ENCODE data around the gene RPRD1B.
A peak's percentile ranks its signal among the peaks of the same experiment; 100 is the strongest.

RPRD1B gene

GRCh38 chr20:38036366-38036765, 2.8 kb downstream of the RPRD1B start:
- no peak for DNase-seq (ENCODE audit: low read depth)

- no peak for DNase-seq (ENCODE audit: low read depth)
Measured at GRCh38 chr20:38040276-38040675, 6.7 kb downstream of the RPRD1B start.

GRCh38 chr20:38043512-38044300, 10.2 kb downstream of the RPRD1B start:
- no peak for DNase-seq (ENCODE audit: low read depth)

GRCh38 chr20:38044685-38045084, 11.1 kb downstream of the RPRD1B start:
- DNase-seq (ENCODE audit: low read depth) = no peak

- no peak for DNase-seq (ENCODE audit: low read depth)
Measured at GRCh38 chr20:38046572-38046971, 13.0 kb downstream of the RPRD1B start.

GRCh38 chr20:38049800-38050199, 16.3 kb downstream of the RPRD1B start:
- DNase-seq (ENCODE audit: low read depth) = no peak

GRCh38 chr20:38050686-38051085, 17.1 kb downstream of the RPRD1B start:
- no peak for DNase-seq (ENCODE audit: low read depth)

- no peak for DNase-seq (ENCODE audit: low read depth)
Measured at GRCh38 chr20:38052870-38053269, 19.3 kb downstream of the RPRD1B start.

GRCh38 chr20:38054647-38055046, 21.1 kb downstream of the RPRD1B start:
- no peak for DNase-seq (ENCODE audit: low read depth)

- no peak for DNase-seq (ENCODE audit: low read depth)
Measured at GRCh38 chr20:38055294-38055693, 21.7 kb downstream of the RPRD1B start.

- DNase-seq (ENCODE audit: low read depth) = no peak
Measured at GRCh38 chr20:38055848-38056247, 22.3 kb downstream of the RPRD1B start.

- peak; percentile 51 for DNase-seq (ENCODE audit: low read depth)
Measured at GRCh38 chr20:38057351-38057972, 23.9 kb downstream of the RPRD1B start.

GRCh38 chr20:38059832-38060231, 26.3 kb downstream of the RPRD1B start:
- DNase-seq (ENCODE audit: low read depth) = no peak

GRCh38 chr20:38060536-38060935, 27.0 kb downstream of the RPRD1B start:
- no peak for DNase-seq (ENCODE audit: low read depth)

GRCh38 chr20:38061109-38061508, 27.6 kb downstream of the RPRD1B start:
- no peak for DNase-seq (ENCODE audit: low read depth)

GRCh38 chr20:38062890-38063289, 29.3 kb downstream of the RPRD1B start:
- no peak for DNase-seq (ENCODE audit: low read depth)

GRCh38 chr20:38063911-38064530, 30.5 kb downstream of the RPRD1B start:
- DNase-seq (ENCODE audit: low read depth) = no peak

- DNase-seq (ENCODE audit: low read depth) = no peak
Measured at GRCh38 chr20:38065764-38066375, 32.3 kb downstream of the RPRD1B start.

GRCh38 chr20:38066969-38067716, 33.6 kb downstream of the RPRD1B start:
- no peak for DNase-seq (ENCODE audit: low read depth)

GRCh38 chr20:38067717-38068365, 34.3 kb downstream of the RPRD1B start:
- DNase-seq (ENCODE audit: low read depth) = no peak

- no peak for DNase-seq (ENCODE audit: low read depth)
Measured at GRCh38 chr20:38072898-38073297, 39.4 kb downstream of the RPRD1B start.
